ENCODE results near the gene LAMB1.

The LAMB1 gene

DNA sequence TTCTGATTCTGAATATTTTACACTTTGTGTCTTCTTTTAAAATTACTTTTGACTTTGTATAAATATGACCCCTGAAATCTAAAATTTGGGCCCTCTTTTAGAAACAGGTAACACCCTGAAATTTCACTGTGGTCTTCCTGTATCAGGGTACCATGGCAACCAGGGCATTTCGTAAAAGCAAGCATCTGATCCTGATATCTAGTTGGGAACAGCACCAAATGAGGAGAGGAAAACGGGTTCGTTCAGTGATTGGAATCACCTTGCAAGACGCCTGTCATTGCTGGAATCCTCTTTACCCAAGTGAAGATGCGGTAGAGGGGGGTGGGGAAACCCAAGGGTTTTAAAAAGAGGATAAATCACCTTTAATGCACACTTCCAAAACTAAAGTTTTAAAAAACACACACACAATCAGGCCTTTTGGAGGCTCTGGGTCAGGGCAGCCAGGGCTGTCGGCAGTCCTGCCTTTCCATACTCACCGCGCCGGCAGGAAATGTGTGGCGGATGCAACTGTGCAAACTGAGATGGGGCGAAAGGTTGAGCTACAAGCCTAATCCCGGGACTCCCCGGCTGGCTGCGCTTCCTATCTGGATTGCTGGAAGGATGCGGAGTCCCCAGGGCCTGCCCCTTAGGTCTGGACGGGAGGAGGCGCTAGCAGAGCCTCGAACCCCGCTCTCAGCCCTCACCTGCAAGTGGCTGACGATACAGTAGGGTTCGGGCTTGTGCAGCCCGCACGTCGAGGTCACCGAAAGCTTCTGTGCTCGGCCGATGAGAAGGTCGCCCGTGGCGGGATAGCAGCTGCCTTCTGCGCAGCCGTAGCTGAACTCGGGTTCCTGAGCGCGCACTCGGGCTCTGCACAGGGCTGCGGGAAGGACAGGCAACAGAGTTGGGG is 1.8 kb downstream of the LAMB1 start:
- H3K4me1 ChIP-seq (ENCODE audit: control insufficient read depth in 1 of 2, insufficient read depth in 1 of 2, low read depth in 1 of 2, low read length in 1 of 2), result peaks cover 23 to 26% of the 10 kb centered on the region in 2 experiments
- no peak overlapping the region for H3K27ac ChIP-seq
- H3K27me3 ChIP-seq, result peaks cover 100% of the 10 kb centered on the region
- no peaks in the 10 kb centered on the region for H3K36me3 ChIP-seq
- H3K9me3 ChIP-seq, result no peaks in the 10 kb centered on the region
- TF ChIP-seq, protein P1, sequence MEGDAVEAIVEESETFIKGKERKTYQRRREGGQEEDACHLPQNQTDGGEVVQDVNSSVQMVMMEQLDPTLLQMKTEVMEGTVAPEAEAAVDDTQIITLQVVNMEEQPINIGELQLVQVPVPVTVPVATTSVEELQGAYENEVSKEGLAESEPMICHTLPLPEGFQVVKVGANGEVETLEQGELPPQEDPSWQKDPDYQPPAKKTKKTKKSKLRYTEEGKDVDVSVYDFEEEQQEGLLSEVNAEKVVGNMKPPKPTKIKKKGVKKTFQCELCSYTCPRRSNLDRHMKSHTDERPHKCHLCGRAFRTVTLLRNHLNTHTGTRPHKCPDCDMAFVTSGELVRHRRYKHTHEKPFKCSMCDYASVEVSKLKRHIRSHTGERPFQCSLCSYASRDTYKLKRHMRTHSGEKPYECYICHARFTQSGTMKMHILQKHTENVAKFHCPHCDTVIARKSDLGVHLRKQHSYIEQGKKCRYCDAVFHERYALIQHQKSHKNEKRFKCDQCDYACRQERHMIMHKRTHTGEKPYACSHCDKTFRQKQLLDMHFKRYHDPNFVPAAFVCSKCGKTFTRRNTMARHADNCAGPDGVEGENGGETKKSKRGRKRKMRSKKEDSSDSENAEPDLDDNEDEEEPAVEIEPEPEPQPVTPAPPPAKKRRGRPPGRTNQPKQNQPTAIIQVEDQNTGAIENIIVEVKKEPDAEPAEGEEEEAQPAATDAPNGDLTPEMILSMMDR (IDR thresholded peaks at IDR 0.05), result no peak
- peak overlapping the region; percentile 48 to 57 for H3K4me3 ChIP-seq (ENCODE audit: low read depth in 1 of 2, low read length in 1 of 2)

DNA sequence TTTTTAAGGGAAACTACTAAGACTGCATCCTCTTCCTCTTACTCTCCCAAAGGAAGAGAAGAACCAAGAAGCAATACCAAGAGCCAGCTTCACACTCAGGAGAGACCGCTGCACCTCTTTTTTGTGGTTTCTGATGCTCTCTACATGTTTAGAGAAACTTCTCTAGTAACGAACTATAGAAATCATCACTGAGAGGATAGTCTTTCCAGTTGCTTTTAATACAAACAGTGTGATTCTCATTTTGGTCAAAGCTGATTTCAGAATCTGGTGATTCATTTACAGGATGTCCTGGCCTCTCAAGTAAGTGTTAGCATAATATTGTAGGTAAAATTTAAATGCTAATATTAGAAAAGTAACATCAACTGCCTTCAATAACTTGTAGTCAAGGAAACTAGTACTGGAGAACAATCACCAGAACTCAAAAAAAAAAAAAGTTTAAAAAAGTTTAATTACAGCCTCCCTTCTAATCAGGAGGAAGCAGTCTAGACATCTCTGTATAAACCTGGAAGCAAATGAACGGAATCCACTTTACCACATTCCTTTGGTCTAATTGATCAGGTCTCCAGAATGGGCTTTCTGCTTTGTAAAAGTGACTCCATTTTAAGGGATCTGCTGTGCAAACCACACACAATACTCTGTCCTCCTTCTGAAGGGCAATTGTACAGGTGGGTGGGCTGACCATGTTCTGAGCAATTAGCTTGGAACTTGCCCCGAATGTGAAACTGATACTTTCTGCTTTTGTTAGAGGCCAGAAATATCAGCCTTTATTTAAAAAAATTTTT is 3.0 kb downstream of the LAMB1 start:
- H3K4me3 ChIP-seq (ENCODE audit: low read depth in 1 of 2, low read length in 1 of 2), result no peak overlapping the region
- TF ChIP-seq, protein P1 (IDR thresholded peaks at IDR 0.05), result no peak
- H3K27ac ChIP-seq, result no peak overlapping the region
- H3K27me3 ChIP-seq, result peaks cover 100% of the 10 kb centered on the region
- peaks cover 23 to 26% of the 10 kb centered on the region in 2 experiments for H3K4me1 ChIP-seq (ENCODE audit: control insufficient read depth in 1 of 2, insufficient read depth in 1 of 2, low read depth in 1 of 2, low read length in 1 of 2)
- no peaks in the 10 kb centered on the region for H3K36me3 ChIP-seq
- no peaks in the 10 kb centered on the region for H3K9me3 ChIP-seq

- TF ChIP-seq, protein P1 (IDR thresholded peaks at IDR 0.05), result no peak
- Histone ChIP-seq H3K4me3 (ENCODE audit: low read depth in 1 of 2, low read length in 1 of 2) (no peak overlapping the region), H3K9me3 (no peaks in the 10 kb centered on the region), H3K4me1 (ENCODE audit: control insufficient read depth in 1 of 2, insufficient read depth in 1 of 2, low read depth in 1 of 2, low read length in 1 of 2) (peaks cover 23 to 26% of the 10 kb centered on the region in 2 experiments), H3K27ac (no peak overlapping the region), H3K27me3 (peaks cover 100% of the 10 kb centered on the region), H3K36me3 (no peaks in the 10 kb centered on the region)
Measured at GRCh38 chr7:107998660-107999480, 4.1 kb downstream of the LAMB1 start.

- H3K9me3 ChIP-seq, result no peaks in the 10 kb centered on the region
- H3K27me3 ChIP-seq, result peaks cover 100% of the 10 kb centered on the region
- TF ChIP-seq, protein P1 (IDR thresholded peaks at IDR 0.05), result no peak
- H3K36me3 ChIP-seq, result no peaks in the 10 kb centered on the region
- no peak overlapping the region for H3K4me3 ChIP-seq (ENCODE audit: low read depth in 1 of 2, low read length in 1 of 2)
- no peak overlapping the region for H3K27ac ChIP-seq
- peaks cover 20 to 21% of the 10 kb centered on the region in 2 experiments for H3K4me1 ChIP-seq (ENCODE audit: control insufficient read depth in 1 of 2, insufficient read depth in 1 of 2, low read depth in 1 of 2, low read length in 1 of 2)
Measured at GRCh38 chr7:107998150-107998549, 4.8 kb downstream of the LAMB1 start.
